Endothelial cell of umbilical vein (primary cell): ENCODE results near the gene SEZ6. TPM values are rescaled to one million over a fixed set of nuclear protein-coding genes. Genes with fewer than 3 reads are reported as not detected.

Experiments
- BruUV-seq: library from RNA; stranded (reverse); fragments of 400-500 nt; replicated peaks from 2 replicates; lab custom pipeline; 2021; lab: Mats Ljungman, UMichigan
- CTCF ChIA-PET: fragments of 300-600, 350-600 bp; sonication (Branson Sonifier 250); formaldehyde crosslinking; loops from one replicate; lab custom pipeline; 2021; ENCODE audit warnings: antibody characterized with exemption, inconsistent platforms; lab: Charles Lee
- POLR2A ChIA-PET: fragments of 300-600, 350-600 bp; sonication (Branson Sonifier 250); formaldehyde crosslinking; loops from one replicate; lab custom pipeline; 2021; ENCODE audit warnings: antibody characterized with exemption, inconsistent platforms; lab: Charles Lee
- DNase-seq: peaks from one replicate; pipeline ENCODE4 v3.0.0-alpha.2; 2011; ENCODE audit warnings: low read depth, low spot score
- FAIRE-seq: peaks from 2 replicates; lab custom pipeline; 2011; peaks lifted over from hg19 to GRCh38; lab: Jason Lieb, UNC
- H2AFZ ChIP-seq: 2 replicates; pipeline ENCODE4 v1.6.0; 2012; ENCODE audit warnings: low read depth, low read length, control low read depth, inconsistent platforms
- H3K27ac ChIP-seq: 2 replicates; pipeline ENCODE4 v1.5.1; 2011; ENCODE audit warnings: low read depth, mild to moderate bottlenecking, control low read depth, low read length, moderate library complexity; ENCODE audit not compliant: insufficient read depth
- H3K27me3 ChIP-seq, 2 experiments: 2 replicates each; pipeline versions ENCODE4 v1.6.0 to v1.6.1; 2011; ENCODE audit warnings: low read length in 2 of 2, mixed read lengths in 1 of 2; ENCODE audit not compliant: control insufficient read depth in 2 of 2, insufficient read depth in 2 of 2
- H3K36me3 ChIP-seq, 2 experiments: 2 replicates in 1 of 2; 3 replicates in 1 of 2; pipeline ENCODE4 v1.5.1; 2011; ENCODE audit warnings: low read length in 2 of 2, mild to moderate bottlenecking in 1 of 2, moderate library complexity in 1 of 2; ENCODE audit not compliant: control insufficient read depth in 2 of 2, insufficient read depth in 2 of 2; ENCODE audit errors: extremely low read depth in 1 of 2
- H3K4me1 ChIP-seq: 3 replicates; pipeline ENCODE4 v1.5.1; 2011; ENCODE audit warnings: mild to moderate bottlenecking, low read length; ENCODE audit not compliant: control insufficient read depth, insufficient read depth; ENCODE audit errors: extremely low read depth
- H3K4me2 ChIP-seq: 2 replicates; pipeline ENCODE4 v1.6.1; 2011; ENCODE audit warnings: low read length, control low read depth, mixed read lengths; ENCODE audit not compliant: insufficient read depth
- H3K4me3 ChIP-seq, 3 experiments: fragments of 200-600 bp in 1 of 3; sonication (generic), shearing (Covaris generic) in 1 of 3; replicated peaks in 1 of 3; 2 replicates each; pipeline ENCODE4 v1.5.1; 2011 to 2016; ENCODE audit warnings: control low read depth in 3 of 3, low read length in 3 of 3, mild to moderate bottlenecking in 2 of 3, inconsistent platforms in 1 of 3, low read depth in 1 of 3, moderate library complexity in 1 of 3; ENCODE audit not compliant: insufficient read depth in 1 of 3
- H3K79me2 ChIP-seq: 2 replicates; pipeline ENCODE4 v1.6.0; 2012; ENCODE audit warnings: low read length, inconsistent platforms; ENCODE audit not compliant: control insufficient read depth, insufficient read depth
- H3K9ac ChIP-seq: replicated peaks from 2 replicates; pipeline ENCODE3; 2011; ENCODE audit warnings: low read length, control low read depth; ENCODE audit not compliant: insufficient read depth; ENCODE audit errors: extremely low read depth
- H3K9me1 ChIP-seq: replicated peaks from 3 replicates; pipeline ENCODE4 v1.6.0; 2011; ENCODE audit warnings: mild to moderate bottlenecking, low read length; ENCODE audit not compliant: control insufficient read depth, insufficient read depth; ENCODE audit errors: extremely low read depth
- H3K9me3 ChIP-seq: replicated peaks from 2 replicates; pipeline ENCODE4 v1.5.1; 2012; ENCODE audit warnings: low read length, inconsistent platforms; ENCODE audit not compliant: control insufficient read depth, insufficient read depth
- H4K20me1 ChIP-seq: replicated peaks from 2 replicates; pipeline ENCODE3; 2011; ENCODE audit warnings: mild to moderate bottlenecking, low read length; ENCODE audit not compliant: control insufficient read depth, insufficient read depth; ENCODE audit errors: extremely low read depth
- EZH2 ChIP-seq: IDR thresholded peaks from 2 replicates; pipeline ENCODE4 v1.6.1; 2012; ENCODE audit warnings: borderline replicate concordance, low read depth, mild to moderate bottlenecking, moderate library complexity, low read length, inconsistent platforms; ENCODE audit not compliant: severe bottlenecking
- FOS ChIP-seq: IDR thresholded peaks from 2 replicates; pipeline ENCODE4 v1.6.1; 2011; ENCODE audit warnings: mild to moderate bottlenecking, low read length, moderate library complexity, borderline replicate concordance; ENCODE audit not compliant: insufficient read depth
- GATA2 ChIP-seq: IDR thresholded peaks from 2 replicates; pipeline ENCODE4 v1.7.0; 2011; ENCODE audit warnings: low read depth, mild to moderate bottlenecking, moderate library complexity, mixed read lengths, low read length; ENCODE audit not compliant: insufficient read length, insufficient read depth
- JUN ChIP-seq: IDR thresholded peaks from 2 replicates; pipeline ENCODE4 v1.6.1; 2011; ENCODE audit warnings: borderline replicate concordance, low read depth; ENCODE audit not compliant: insufficient read length, insufficient read depth
- MYC ChIP-seq: IDR thresholded peaks from one replicate; pipeline ENCODE4 v1.6.1; 2011; ENCODE audit warnings: mild to moderate bottlenecking, low read depth, low read length
- POLR2A ChIP-seq: IDR thresholded peaks from 2 replicates; pipeline ENCODE4 v1.6.1; 2012; ENCODE audit warnings: low read depth, mild to moderate bottlenecking, control low read depth, low read length
- POLR2AphosphoS5 ChIP-seq: IDR thresholded peaks from 2 replicates; pipeline ENCODE4 v1.6.1; 2012; ENCODE audit warnings: low read depth, mild to moderate bottlenecking, control low read depth, low read length, moderate library complexity; ENCODE audit not compliant: insufficient read depth
- dilution Hi-C: fragments of 300-500 bp; cut with MboI; formaldehyde crosslinking; loops from one replicate; pipeline ENCODE4 v1.15.0; 2019; ENCODE audit warnings: low sequenced_read_pairs; ENCODE audit not compliant: extremely low pct_ligation_motif_present
- intact Hi-C: fragments of 100-400 bp; cut with micrococcal nuclease; formaldehyde crosslinking; loops from one replicate; pipeline ENCODE4 v1.10.0; 2022
- polyA plus RNA-seq, 4 experiments: library from polyadenylated mRNA; depleted of rRNA in 3 of 4; stranded (reverse) in 3 of 4; unstranded in 1 of 4; fragments of >200 nt; gene quantifications; 2 replicates each; pipeline versions ENCODE4 v1.2.1 to v1.2.3, GENCODE V29; 2011 to 2012; ENCODE audit warnings: missing spikeins in 1 of 4
- total RNA-seq: library from RNA; stranded (reverse); gene quantifications from 2 replicates; pipeline ENCODE4 v1.2.3, GENCODE V29; 2021
- TF ChIP-seq, protein P1 (sequence below): IDR thresholded peaks from 2 replicates; pipeline ENCODE4 v1.6.1; 2011; ENCODE audit not compliant: insufficient read depth, insufficient read length
- TF ChIP-seq, protein P2 (sequence below), 2 donors: IDR thresholded peaks; 1 replicate in 1 of 2; 2 replicates in 1 of 2; pipeline ENCODE4 v1.5.1; 2011; ENCODE audit warnings: low read length in 2 of 2, mild to moderate bottlenecking in 2 of 2, moderate library complexity in 2 of 2, control low read depth in 1 of 2, inconsistent platforms in 1 of 2, low read depth in 1 of 2; ENCODE audit not compliant: insufficient read depth in 1 of 2; ENCODE audit errors: extremely low read depth in 1 of 2

SEZ6 gene
- total and polyA plus RNA-seq, 2 donors (not counting 3 experiments of a cell fraction or from before 2014, with no cell fraction given) = not detected

DNA sequence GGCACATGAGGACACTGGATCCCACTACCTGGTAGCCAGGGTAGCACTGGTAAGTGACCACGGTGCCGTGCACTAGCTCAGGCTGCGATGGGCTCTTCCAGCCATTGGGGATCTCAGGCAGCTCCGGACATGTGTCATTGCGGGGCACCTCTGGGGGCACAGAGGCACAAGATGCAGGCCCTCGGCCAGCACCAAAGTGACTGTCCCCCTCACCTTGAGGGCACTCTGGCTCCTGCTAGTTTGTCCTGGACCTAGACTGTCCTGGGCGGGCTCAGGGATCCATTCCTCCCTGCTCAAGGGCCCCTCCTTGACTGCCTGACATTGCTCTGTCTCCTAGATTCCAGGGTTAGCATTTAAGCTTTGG lies 47.9 kb downstream of the SEZ6 start:
- H4K20me1 ChIP-seq = no peaks in the 10 kb centered on the region
- no peaks in the 10 kb centered on the region for H3K79me2 ChIP-seq
- H3K4me2 ChIP-seq = no peak overlapping the region
- no peaks in the 10 kb centered on the region for H3K27me3 ChIP-seq
- DNase-seq (no peak), FAIRE-seq (no peak)
- ChIA-PET CTCF (interaction anchor here (1.1 to 10.7 kb wide), 2 partner anchors 156 to 231 kb away, joined by 4 to 1079 read pairs; no protein-coding TSS in a partner anchor), POLR2A (no interaction called here)
- TF ChIP-seq FOS (no peak), MYC (no peak), POLR2A (no peak), GATA2 (no peak), POLR2AphosphoS5 (no peak)
- TF ChIP-seq, protein P1, sequence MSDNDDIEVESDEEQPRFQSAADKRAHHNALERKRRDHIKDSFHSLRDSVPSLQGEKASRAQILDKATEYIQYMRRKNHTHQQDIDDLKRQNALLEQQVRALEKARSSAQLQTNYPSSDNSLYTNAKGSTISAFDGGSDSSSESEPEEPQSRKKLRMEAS = no peak
- intact Hi-C loops (no loop called here), dilution Hi-C loops (no loop called here)
- no peaks in the 10 kb centered on the region for H3K36me3 ChIP-seq
- no peak overlapping the region for H3K4me3 ChIP-seq
- no peak overlapping the region for H3K27ac ChIP-seq
- no peak overlapping the region for H3K9ac ChIP-seq
- H3K4me1 ChIP-seq = peaks cover under 1% of the 10 kb centered on the region
- no peak overlapping the region for H2AFZ ChIP-seq
- no peaks in the 10 kb centered on the region for H3K9me1 ChIP-seq
- no TSS peak for BruUV-seq
- H3K9me3 ChIP-seq = no peaks in the 10 kb centered on the region

DNA sequence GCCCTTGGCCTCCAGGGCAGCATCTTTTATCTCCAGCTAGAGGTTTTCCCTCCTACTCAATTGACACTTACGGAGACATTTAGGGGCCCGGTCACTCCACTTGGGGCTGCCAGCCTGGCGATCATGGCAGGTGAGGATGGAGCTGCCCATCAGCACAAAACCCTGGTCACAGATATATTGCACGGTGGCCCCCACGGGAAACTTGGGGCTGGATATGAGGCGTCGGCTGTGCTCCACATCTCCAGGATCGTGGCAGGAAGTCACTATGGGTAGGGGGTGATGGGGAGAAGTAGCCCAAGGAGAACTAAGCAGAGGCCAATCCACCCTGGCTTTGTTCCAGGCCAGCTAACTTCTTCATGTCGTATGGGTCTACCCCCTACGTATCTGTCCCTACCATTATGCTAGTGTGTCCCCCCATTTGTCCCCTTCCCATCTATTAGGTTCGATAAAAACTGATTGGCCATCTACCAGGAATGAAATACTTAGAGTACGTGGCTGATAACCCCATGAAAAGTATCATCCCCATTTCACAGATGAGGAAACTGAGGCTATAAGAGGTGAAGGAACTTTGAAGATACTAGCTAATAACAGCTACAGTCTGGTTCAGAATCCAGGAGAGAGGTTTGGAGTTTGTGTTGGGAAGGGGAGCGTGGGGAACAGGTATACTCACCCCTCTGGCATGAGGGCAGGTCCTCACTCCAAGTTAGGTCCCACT lies 48.4 kb downstream of the SEZ6 start:
- no peak overlapping the region for H3K4me2 ChIP-seq
- no peak overlapping the region for H3K9ac ChIP-seq
- H4K20me1 ChIP-seq = no peaks in the 10 kb centered on the region
- H2AFZ ChIP-seq = no peak overlapping the region
- intact Hi-C loops = no loop called here
- no peak overlapping the region for H3K4me3 ChIP-seq
- BruUV-seq = no TSS peak
- CTCF ChIA-PET = interaction anchor here (1.1 to 10.7 kb wide), 3 partner anchors 8 to 231 kb away, joined by 4 to 1079 read pairs (median 7); no protein-coding TSS in a partner anchor
- POLR2A ChIA-PET = no interaction called here
- no peaks in the 10 kb centered on the region for H3K9me1 ChIP-seq
- H3K27me3 ChIP-seq = no peaks in the 10 kb centered on the region
- no peak for TF ChIP-seq POLR2A
- no peak for TF ChIP-seq POLR2AphosphoS5
- no peak for TF ChIP-seq EZH2
- TF ChIP-seq FOS = no peak
- TF ChIP-seq, protein P2, sequence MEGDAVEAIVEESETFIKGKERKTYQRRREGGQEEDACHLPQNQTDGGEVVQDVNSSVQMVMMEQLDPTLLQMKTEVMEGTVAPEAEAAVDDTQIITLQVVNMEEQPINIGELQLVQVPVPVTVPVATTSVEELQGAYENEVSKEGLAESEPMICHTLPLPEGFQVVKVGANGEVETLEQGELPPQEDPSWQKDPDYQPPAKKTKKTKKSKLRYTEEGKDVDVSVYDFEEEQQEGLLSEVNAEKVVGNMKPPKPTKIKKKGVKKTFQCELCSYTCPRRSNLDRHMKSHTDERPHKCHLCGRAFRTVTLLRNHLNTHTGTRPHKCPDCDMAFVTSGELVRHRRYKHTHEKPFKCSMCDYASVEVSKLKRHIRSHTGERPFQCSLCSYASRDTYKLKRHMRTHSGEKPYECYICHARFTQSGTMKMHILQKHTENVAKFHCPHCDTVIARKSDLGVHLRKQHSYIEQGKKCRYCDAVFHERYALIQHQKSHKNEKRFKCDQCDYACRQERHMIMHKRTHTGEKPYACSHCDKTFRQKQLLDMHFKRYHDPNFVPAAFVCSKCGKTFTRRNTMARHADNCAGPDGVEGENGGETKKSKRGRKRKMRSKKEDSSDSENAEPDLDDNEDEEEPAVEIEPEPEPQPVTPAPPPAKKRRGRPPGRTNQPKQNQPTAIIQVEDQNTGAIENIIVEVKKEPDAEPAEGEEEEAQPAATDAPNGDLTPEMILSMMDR (IDR thresholded peaks at IDR 0.05; ENCODE audit: extremely low read depth in 1 of 2, insufficient read depth in 1 of 2, low read depth in 1 of 2, low read length in 2 of 2) = no peak
- no peak for TF ChIP-seq JUN
- TF ChIP-seq, protein P1 = no peak
- no peaks in the 10 kb centered on the region for H3K36me3 ChIP-seq
- H3K4me1 ChIP-seq = peaks cover 5% of the 10 kb centered on the region
- H3K9me3 ChIP-seq = no peaks in the 10 kb centered on the region
- no peak overlapping the region for H3K27ac ChIP-seq
- H3K79me2 ChIP-seq = no peaks in the 10 kb centered on the region
- dilution Hi-C loops = no loop called here
- FAIRE-seq (no peak), DNase-seq (no peak)
